ENCODE data around the gene FBXL14. TPM values are rescaled to one million over a fixed set of nuclear protein-coding genes. Genes with fewer than 3 reads are reported as not detected.

Gene FBXL14
- total and polyA plus RNA-seq, 4 donors = 0.67 to 7.5 (median 4.9) TPM

DNA sequence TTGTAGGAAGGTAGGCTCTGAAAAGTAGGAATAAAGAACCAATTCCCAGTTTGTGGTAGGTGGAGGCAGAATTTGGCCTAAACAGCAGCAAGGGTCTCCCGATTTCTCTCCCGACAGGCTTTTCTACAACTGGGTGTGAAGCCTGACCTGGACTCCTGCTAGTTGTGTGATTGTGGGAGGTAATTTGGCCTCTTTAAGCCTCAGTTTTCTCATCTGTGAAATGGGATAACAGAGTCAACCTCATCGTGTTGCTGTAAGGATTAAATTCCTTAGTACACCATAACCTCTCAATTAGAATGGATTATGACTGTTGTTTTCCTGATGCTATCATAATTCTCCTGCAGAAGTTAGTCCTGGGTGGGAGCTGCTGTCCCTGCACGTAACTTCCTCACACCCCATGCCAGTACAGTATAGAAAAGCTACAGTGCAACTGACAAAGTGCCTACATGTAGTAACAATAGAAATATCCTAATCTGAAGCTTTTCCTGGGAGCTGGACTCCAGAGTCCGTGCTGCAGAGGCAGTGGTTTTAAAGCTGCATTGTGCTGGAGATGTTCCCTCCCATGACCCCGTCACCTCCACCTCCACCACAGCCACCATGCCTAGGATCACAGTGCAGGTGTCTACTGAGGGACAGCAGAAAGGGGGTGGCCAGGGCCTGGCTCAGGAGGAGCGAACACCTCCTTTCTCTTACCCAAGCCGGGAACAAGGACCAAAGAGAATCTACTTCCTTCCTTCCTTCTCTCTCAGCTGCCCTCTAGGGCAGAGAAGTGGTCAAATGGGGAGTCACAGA, 76.5 kb downstream of the FBXL14 start:
- no peak for DNase-seq (ENCODE audit: low spot score)
- Histone ChIP-seq H3K36me3 (ENCODE audit: control insufficient read depth in 4 of 4, insufficient read depth in 3 of 4, low read depth in 1 of 4, low read length in 3 of 4) (no peaks in the 10 kb centered on the region), H3K4me3 (ENCODE audit: low read depth in 1 of 3, low read length in 3 of 3) (no peak overlapping the region)

DNA sequence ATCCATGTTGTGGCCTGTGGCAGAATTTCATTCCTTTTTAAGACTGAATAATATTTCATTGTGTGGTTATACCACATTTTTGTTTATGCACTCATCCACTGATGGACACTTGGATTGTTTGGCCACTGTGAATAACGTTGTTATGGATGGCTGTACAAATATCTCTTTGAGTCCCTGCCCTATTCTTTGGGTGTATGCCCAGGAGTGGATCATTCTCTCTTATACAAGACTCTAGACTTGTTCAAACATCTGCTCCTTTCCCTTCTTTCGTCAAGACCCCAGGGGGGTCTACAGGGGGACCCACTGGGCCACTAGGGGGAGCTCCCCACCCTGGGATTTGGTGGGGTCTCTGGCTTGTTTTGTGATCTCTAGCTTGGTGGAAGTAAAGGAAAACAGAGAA, 77.4 kb downstream of the FBXL14 start:
- no peak overlapping the region for H3K4me3 ChIP-seq (ENCODE audit: low read depth in 1 of 3, low read length in 3 of 3)
- peaks cover 3 to 10% (median 6%) of the 10 kb centered on the region in 4 donors for H3K4me1 ChIP-seq (ENCODE audit: control insufficient read depth in 4 of 4, insufficient read depth in 4 of 4, low read length in 3 of 4)
- DNase-seq (ENCODE audit: low spot score) = no peak
- WGBS = 25% methylated on average over 2 of the region's 2 CpGs
- peaks cover 0 to 1% (median 0%) of the 10 kb centered on the region in 4 donors for H3K9me3 ChIP-seq (ENCODE audit: control insufficient read depth in 4 of 4, low read length in 3 of 4)
- H3K9ac ChIP-seq (ENCODE audit: low read depth in 1 of 2, low read length in 2 of 2) = no peak overlapping the region
- no peak overlapping the region for H3K27ac ChIP-seq (ENCODE audit: low read depth in 1 of 2, low read length in 2 of 2)
- no peaks in the 10 kb centered on the region for H3K36me3 ChIP-seq (ENCODE audit: control insufficient read depth in 4 of 4, insufficient read depth in 3 of 4, low read depth in 1 of 4, low read length in 3 of 4)
- TF ChIP-seq RAD21 (IDR thresholded peaks at IDR 0.05) = peak in 1 of 2 donors; percentile 6
- TF ChIP-seq, protein P1, sequence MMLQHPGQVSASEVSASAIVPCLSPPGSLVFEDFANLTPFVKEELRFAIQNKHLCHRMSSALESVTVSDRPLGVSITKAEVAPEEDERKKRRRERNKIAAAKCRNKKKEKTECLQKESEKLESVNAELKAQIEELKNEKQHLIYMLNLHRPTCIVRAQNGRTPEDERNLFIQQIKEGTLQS (IDR thresholded peaks at IDR 0.05) = no peak
- H3K27me3 ChIP-seq (ENCODE audit: control insufficient read depth in 4 of 4, insufficient read depth in 4 of 4, low read length in 3 of 4) = no peaks in the 10 kb centered on the region

More for the DNA sequence above, 76.5 kb downstream of the FBXL14 start:
- TF ChIP-seq RAD21 (IDR thresholded peaks at IDR 0.05) (no peak), TAF1 (conservative IDR thresholded peaks at IDR 0.05) (no peak), NR2F2 (IDR thresholded peaks at IDR 0.05) (no peak)
- TF ChIP-seq, protein P2, sequence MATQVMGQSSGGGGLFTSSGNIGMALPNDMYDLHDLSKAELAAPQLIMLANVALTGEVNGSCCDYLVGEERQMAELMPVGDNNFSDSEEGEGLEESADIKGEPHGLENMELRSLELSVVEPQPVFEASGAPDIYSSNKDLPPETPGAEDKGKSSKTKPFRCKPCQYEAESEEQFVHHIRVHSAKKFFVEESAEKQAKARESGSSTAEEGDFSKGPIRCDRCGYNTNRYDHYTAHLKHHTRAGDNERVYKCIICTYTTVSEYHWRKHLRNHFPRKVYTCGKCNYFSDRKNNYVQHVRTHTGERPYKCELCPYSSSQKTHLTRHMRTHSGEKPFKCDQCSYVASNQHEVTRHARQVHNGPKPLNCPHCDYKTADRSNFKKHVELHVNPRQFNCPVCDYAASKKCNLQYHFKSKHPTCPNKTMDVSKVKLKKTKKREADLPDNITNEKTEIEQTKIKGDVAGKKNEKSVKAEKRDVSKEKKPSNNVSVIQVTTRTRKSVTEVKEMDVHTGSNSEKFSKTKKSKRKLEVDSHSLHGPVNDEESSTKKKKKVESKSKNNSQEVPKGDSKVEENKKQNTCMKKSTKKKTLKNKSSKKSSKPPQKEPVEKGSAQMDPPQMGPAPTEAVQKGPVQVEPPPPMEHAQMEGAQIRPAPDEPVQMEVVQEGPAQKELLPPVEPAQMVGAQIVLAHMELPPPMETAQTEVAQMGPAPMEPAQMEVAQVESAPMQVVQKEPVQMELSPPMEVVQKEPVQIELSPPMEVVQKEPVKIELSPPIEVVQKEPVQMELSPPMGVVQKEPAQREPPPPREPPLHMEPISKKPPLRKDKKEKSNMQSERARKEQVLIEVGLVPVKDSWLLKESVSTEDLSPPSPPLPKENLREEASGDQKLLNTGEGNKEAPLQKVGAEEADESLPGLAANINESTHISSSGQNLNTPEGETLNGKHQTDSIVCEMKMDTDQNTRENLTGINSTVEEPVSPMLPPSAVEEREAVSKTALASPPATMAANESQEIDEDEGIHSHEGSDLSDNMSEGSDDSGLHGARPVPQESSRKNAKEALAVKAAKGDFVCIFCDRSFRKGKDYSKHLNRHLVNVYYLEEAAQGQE (IDR thresholded peaks at IDR 0.05) = no peak
- no peaks in the 10 kb centered on the region for H3K27me3 ChIP-seq (ENCODE audit: control insufficient read depth in 4 of 4, insufficient read depth in 4 of 4, low read length in 3 of 4)
- H3K9me3 ChIP-seq (ENCODE audit: control insufficient read depth in 4 of 4, low read length in 3 of 4) = peaks cover 0 to 1% (median 0%) of the 10 kb centered on the region in 4 donors
- no peak overlapping the region for H3K9ac ChIP-seq (ENCODE audit: low read depth in 1 of 2, low read length in 2 of 2)
- H3K4me1 ChIP-seq (ENCODE audit: control insufficient read depth in 4 of 4, insufficient read depth in 4 of 4, low read length in 3 of 4) = peaks cover 3 to 10% (median 6%) of the 10 kb centered on the region in 4 donors
- 86% methylated on average over 8 of the region's 8 CpGs for WGBS
- H3K27ac ChIP-seq (ENCODE audit: low read depth in 1 of 2, low read length in 2 of 2) = no peak overlapping the region

Other genes with a start within 250 kb of the FBXL14 start
- 1 to 10 TPM in 1 of 2 donors, under 1 TPM in 1; 0.59 to 2.4 TPM for gene WNT5B, start 34.6 kb upstream of the FBXL14 start, total RNA-seq
- gene WNT5B, start 34.6 kb upstream of the FBXL14 start, polyA plus RNA-seq = 1 to 10 TPM in 1 of 2 donors, under 1 TPM in 1; 0.92 to 1.0 TPM
- gene ADIPOR2, start 96.5 kb upstream of the FBXL14 start, total RNA-seq = 10 to 100 TPM; 42.5 to 68.3 TPM
- gene ADIPOR2, start 96.5 kb upstream of the FBXL14 start, polyA plus RNA-seq = 10 to 100 TPM; 26.6 to 40.8 TPM
- not detected for gene LRTM2, start 226.0 kb upstream of the FBXL14 start, total RNA-seq
- not detected for gene LRTM2, start 226.0 kb upstream of the FBXL14 start, polyA plus RNA-seq